Spleen (tissue), 7 donors: ENCODE results near the gene LRRC38.

Experiments
- POLR2A ChIP-seq, 3 donors: fragments of 450-650 bp; IDR thresholded peaks; one replicate each; pipeline ENCODE4 v1.5.1; 2017; ENCODE audit warnings: antibody characterized with exemption in 3 of 3, mild to moderate bottlenecking in 1 of 3
- TF ChIP-seq, protein P1 (sequence below), 11 experiments: fragments of 200-600 bp in 7 of 11; fragments of 450-650 bp in 4 of 11; sonication (generic) in 4 of 11; IDR thresholded peaks in 8 of 11; conservative IDR thresholded peaks in 3 of 11; 1 replicate in 7 of 11; 2 replicates in 4 of 11; pipeline versions ENCODE4 v1.4.0 to v1.8.0; 2016 to 2021; ENCODE audit warnings: antibody characterized with exemption in 11 of 11, inconsistent platforms in 4 of 11, mild to moderate bottlenecking in 1 of 11
- donor health status: DM: no; HTN: no; CAD: no; lungs with moderate emphysema.
- donor health status: DM: no; HTN: no; CAD: no.
- donor health status: DM: no; HTN: no; CAD: no.

DNA sequence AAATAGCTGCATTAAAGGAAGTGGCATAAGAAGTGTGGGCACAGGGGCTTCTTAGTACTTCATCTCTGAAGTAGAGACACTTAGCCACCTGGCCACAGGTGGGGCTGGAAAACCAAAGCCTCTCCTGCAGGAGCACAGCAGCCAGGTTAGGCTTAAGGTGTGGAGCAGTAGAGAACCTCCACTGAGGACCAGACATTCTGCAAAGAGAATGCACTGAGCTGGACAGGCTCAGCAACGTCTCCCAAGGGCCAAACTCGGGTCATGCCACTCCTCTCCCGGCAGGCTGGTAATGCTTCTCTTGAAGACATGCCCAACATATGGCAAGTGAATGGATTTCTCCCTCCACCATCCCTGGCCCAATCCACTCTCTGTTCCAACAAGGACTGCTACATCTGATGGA lies 33.0 kb upstream of the LRRC38 start:
- no peak for TF ChIP-seq POLR2A (IDR thresholded peaks at IDR 0.05)
- TF ChIP-seq, protein P1, sequence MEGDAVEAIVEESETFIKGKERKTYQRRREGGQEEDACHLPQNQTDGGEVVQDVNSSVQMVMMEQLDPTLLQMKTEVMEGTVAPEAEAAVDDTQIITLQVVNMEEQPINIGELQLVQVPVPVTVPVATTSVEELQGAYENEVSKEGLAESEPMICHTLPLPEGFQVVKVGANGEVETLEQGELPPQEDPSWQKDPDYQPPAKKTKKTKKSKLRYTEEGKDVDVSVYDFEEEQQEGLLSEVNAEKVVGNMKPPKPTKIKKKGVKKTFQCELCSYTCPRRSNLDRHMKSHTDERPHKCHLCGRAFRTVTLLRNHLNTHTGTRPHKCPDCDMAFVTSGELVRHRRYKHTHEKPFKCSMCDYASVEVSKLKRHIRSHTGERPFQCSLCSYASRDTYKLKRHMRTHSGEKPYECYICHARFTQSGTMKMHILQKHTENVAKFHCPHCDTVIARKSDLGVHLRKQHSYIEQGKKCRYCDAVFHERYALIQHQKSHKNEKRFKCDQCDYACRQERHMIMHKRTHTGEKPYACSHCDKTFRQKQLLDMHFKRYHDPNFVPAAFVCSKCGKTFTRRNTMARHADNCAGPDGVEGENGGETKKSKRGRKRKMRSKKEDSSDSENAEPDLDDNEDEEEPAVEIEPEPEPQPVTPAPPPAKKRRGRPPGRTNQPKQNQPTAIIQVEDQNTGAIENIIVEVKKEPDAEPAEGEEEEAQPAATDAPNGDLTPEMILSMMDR (IDR thresholded peaks at IDR 0.05 in 8 of 11, conservative IDR thresholded peaks at IDR 0.05 in 3 of 11) = no peak
